ENCODE results near the gene PKMYT1. TPM values are rescaled to one million over a fixed set of nuclear protein-coding genes. Genes with fewer than 3 reads are reported as not detected.
A peak's percentile ranks its signal among the peaks of the same experiment; 100 is the strongest.

PKMYT1 gene
- 10 to 100 TPM; 21.1 to 40.8 (median 36.7) TPM for total RNA-seq (2021; fragmentation: NEBNext Ultra II Directional; extraction: Animal tissue kit (Norgen Biotek cat#: 25700))
- long read RNA-seq, transcript PKMYT1-201 (9 exons, 2,171 nt): major isoform, 10 of 27 reads
- long read RNA-seq, partial matches to known transcripts: 4 of 27 reads
- long read RNA-seq, other reads (novel, unspliced or antisense): 12 of 27 reads

DNA sequence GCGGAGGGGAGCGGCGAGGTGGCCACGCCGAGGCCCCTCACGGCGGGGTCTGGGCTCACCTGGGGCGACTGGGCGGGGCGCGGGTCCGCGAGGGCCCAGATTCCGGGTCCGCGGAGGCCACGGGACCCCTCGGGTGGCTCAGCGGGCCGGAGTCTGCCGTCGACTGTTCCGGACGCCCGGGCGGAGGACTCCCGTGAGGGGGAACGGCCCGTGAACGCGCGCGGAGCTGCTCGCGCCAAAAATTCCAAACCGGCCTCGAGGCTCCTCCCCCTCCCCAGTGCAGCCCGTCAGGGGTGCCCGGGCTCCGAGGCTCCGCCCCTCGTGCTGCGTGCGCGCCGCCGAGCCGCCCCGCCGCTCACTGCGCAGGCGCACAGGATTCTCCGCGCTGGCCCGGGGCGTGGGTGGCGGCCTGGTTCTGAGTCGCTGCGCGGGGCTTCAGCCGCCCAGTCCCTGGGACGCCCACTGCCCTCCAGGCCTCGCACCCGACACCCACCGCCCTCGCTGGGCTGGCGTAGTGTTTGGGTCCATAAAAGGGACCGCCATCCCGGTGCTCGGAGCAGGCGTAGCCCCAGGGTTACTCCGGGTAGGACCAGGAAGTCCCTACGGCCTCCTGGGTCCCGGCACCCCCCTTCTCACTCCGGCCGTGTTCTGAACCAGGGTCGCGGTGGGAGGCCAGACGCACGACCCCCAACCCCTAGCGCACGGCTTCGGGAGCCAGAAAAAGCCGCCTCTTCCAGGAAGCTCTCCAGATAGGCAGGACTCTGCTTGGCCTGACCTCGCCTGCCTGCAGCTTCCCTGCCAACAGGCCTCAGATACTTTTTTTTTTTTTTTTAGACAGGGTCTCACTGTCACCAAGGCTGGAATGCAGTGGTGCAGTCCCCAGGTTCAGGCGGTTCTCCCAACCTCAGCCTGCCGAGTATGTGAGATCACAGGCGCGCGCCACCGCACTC is at the start of gene PKMYT1:
PKMYT1 (minus strand) TSS at position 220 of the 950 bp plus-strand sequence. CDS start 789 bp downstream, outside the sequence.
- TF ChIP-seq, protein P1, sequence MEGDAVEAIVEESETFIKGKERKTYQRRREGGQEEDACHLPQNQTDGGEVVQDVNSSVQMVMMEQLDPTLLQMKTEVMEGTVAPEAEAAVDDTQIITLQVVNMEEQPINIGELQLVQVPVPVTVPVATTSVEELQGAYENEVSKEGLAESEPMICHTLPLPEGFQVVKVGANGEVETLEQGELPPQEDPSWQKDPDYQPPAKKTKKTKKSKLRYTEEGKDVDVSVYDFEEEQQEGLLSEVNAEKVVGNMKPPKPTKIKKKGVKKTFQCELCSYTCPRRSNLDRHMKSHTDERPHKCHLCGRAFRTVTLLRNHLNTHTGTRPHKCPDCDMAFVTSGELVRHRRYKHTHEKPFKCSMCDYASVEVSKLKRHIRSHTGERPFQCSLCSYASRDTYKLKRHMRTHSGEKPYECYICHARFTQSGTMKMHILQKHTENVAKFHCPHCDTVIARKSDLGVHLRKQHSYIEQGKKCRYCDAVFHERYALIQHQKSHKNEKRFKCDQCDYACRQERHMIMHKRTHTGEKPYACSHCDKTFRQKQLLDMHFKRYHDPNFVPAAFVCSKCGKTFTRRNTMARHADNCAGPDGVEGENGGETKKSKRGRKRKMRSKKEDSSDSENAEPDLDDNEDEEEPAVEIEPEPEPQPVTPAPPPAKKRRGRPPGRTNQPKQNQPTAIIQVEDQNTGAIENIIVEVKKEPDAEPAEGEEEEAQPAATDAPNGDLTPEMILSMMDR (IDR thresholded peaks at IDR 0.05): no peak
- Mint-ChIP-seq H3K9me3 (no peaks in the 10 kb centered on the region), H3K36me3 (ENCODE audit: low read depth) (no peaks in the 10 kb centered on the region), H3K27ac (peak within 1 kb of the TSS; percentile 73), H3K4me3 (peak within 1 kb of the TSS; percentile 88), H3K27me3 (ENCODE audit: insufficient read depth) (peaks cover 5% of the 10 kb centered on the region; the same call in 1 of the 2 replicates), H3K4me1 (ENCODE audit: low read depth) (peaks cover 24% of the 10 kb centered on the region)
- peak; percentile 67 for DNase-seq

DNA sequence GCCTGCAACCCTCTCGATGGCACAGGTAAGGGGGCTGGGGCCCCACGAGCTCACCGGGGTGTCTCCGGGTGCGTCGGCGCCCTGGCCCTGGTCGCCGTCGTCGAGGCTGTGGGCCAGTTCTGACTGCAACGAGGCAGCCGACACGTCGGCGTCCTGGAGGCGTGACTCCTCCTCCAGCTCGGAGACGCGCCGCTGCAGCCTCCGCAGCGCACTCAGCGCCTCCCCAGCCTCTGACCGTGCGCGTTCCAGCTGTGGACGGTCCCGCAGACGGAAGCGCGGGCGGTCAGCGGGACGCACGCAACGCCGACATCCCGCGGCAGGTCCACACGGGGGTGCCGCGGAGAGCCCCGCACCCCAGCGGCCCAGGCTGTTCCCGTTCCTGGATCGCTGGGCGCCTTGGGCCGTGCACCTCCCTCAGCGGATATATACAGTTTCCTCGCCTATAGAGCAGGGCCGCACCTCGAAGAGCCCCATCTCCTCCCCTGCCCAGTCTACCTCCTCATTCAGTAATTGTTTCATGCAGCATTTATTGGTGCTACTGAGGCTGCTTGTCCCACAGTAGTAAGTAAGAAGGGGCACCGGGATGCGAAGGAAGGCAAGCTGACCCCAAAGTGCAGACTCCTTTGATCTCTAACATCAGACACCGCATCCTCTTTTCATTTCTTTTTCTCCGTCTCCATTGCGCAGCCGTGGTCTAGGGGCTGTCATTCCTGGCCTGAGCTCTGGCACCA is 49.4 kb upstream of the PKMYT1 start:
- Mint-ChIP-seq H3K36me3 (ENCODE audit: low read depth) (peaks cover 14% of the 10 kb centered on the region; the same call in 1 of the 2 replicates), H3K4me1 (ENCODE audit: low read depth) (peaks cover 6% of the 10 kb centered on the region; the same call in 1 of the 2 replicates), H3K9me3 (no peaks in the 10 kb centered on the region; the same call in 1 of the 2 replicates), H3K4me3 (peak overlapping the region; percentile 27; the same call in 1 of the 2 replicates), H3K27me3 (ENCODE audit: insufficient read depth) (peaks cover 54% of the 10 kb centered on the region), H3K27ac (no peak overlapping the region)
- TF ChIP-seq, protein P1 (IDR thresholded peaks at IDR 0.05): no peak
- no peak for DNase-seq

DNA sequence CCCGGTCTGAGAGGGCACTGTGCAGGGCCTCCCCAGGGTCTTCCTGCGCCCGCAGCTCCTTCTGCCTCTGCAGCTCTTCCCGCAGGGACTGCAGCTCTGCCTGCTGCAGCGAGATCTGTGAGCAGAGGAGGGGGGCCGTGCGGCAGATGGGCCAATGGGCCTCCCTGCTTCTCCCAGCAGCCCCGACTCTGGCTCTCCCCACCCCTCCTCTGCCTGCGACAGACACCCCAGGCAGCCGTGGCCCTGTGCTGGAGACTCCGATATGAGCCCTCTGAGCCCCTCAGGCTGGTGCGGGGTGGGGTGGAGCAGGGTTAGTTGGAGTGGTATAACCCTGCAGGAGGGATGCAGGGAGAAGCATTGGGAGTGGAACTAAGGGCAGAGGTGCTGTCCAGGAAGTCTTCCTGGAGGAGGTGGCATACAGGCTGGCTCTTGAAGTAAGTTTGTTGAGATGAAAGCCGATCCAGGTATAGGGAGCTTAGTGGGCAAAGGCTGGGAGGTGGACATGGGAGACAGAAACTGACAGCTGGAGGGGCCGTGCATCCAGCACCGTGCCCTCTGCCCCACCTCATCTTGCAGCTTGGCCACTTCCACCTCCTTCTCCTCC is 48.6 kb upstream of the PKMYT1 start:
- Mint-ChIP-seq H3K4me3 (peak overlapping the region; percentile 15; the same call in 1 of the 2 replicates), H3K27ac (no peak overlapping the region), H3K9me3 (peaks cover 6% of the 10 kb centered on the region), H3K4me1 (ENCODE audit: low read depth) (peaks cover 12% of the 10 kb centered on the region), H3K27me3 (ENCODE audit: insufficient read depth) (peaks cover 52% of the 10 kb centered on the region), H3K36me3 (ENCODE audit: low read depth) (peaks cover 18% of the 10 kb centered on the region)
- TF ChIP-seq, protein P1 (IDR thresholded peaks at IDR 0.05): no peak
- DNase-seq: no peak

DNA sequence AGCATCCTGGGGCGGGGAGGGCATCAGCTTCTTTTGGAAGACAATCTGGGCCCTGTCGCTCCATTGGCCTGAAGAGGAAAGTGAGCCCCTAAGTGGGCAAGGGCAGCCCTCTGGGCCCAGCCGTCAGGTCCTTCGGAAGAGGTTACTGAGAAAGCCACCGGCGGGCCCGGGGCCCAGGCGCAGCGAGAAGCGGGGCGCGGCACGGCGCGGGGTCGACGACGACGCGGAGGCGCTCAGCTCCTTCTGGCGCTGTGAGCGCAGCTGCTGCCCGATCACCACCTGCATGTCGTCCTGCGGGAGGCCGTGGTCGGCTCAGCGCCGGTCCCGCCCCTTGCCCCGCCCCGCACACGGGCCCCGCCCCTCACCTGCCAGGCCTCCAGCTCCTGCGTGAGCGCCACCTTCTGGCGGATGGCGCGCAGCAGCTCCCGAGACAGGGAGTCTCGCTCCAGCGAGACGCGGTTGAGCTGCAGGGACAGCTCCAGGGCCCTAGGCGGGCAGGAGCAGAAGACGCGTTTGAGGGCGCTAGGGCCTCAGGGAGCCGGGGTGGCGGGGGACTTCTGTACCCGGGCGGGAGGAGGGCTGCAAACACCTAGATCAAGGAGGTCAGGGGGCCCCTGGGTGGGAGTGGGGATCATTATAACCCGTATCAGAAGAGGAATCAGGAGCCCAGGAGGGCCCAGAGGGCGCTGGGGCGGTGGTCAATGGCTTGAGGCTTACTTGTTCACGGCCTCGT is 47.9 kb upstream of the PKMYT1 start:
- H3K9me3 Mint-ChIP-seq: peaks cover 11% of the 10 kb centered on the region
- no peak overlapping the region for H3K4me3 Mint-ChIP-seq
- H3K36me3 Mint-ChIP-seq (ENCODE audit: low read depth): peaks cover 19% of the 10 kb centered on the region
- H3K4me1 Mint-ChIP-seq (ENCODE audit: low read depth): peaks cover 17% of the 10 kb centered on the region
- H3K27me3 Mint-ChIP-seq (ENCODE audit: insufficient read depth): peaks cover 54% of the 10 kb centered on the region
- H3K27ac Mint-ChIP-seq: no peak overlapping the region
- TF ChIP-seq, protein P1 (IDR thresholded peaks at IDR 0.05): peak; percentile 84
- DNase-seq: peak; percentile 32

All from HFFc6 (cell line).